B cell (primary cell): ENCODE results near the gene LMAN1L. TPM values are rescaled to one million over a fixed set of nuclear protein-coding genes. Genes with fewer than 3 reads are reported as not detected.

Experiments used
- ATAC-seq: fragments of 200-7000 bp; cut with Tn5 transposase; one replicate; pipeline ENCODE4 v1.10.0; 2021; ENCODE audit warnings: low read depth, mild to moderate bottlenecking, moderate number of reproducible peaks, moderate library complexity
- CTCF ChIA-PET: fragments of 350-600 bp; sonication (Branson Sonifier 250); formaldehyde crosslinking; loops from one replicate; lab custom pipeline; 2021; ENCODE audit warnings: antibody characterized with exemption, inconsistent platforms; lab: Charles Lee
- POLR2A ChIA-PET: fragments of 350-600 bp; sonication (Branson Sonifier 250); formaldehyde crosslinking; loops from one replicate; lab custom pipeline; 2021; ENCODE audit warnings: antibody characterized with exemption; lab: Charles Lee
- DNase-seq: peaks from one replicate; pipeline ENCODE4 v3.0.0; 2013
- H2AFZ ChIP-seq: 2 replicates; pipeline ENCODE4 v1.6.1; 2012; ENCODE audit warnings: mild to moderate bottlenecking, low read depth, low read length; ENCODE audit not compliant: insufficient read depth, poor library complexity, severe bottlenecking
- H3K27ac ChIP-seq, 2 donors: 1 replicate in 1 of 2; 2 replicates in 1 of 2; pipeline ENCODE4 v1.5.1; 2012 to 2013; ENCODE audit warnings: low read length in 2 of 2, mild to moderate bottlenecking in 2 of 2, moderate library complexity in 1 of 2
- H3K27me3 ChIP-seq, 4 experiments: fragments of 200-600 bp in 1 of 4; sonication (generic) in 1 of 4; replicated peaks in 1 of 4; 1 replicate in 2 of 4; 2 replicates in 2 of 4; pipeline versions ENCODE4 v1.6.1 to v1.7.0; 2013 to 2016; ENCODE audit warnings: low read length in 3 of 4, mild to moderate bottlenecking in 2 of 4, mixed read lengths in 1 of 4, moderate library complexity in 1 of 4; ENCODE audit not compliant: insufficient read depth in 4 of 4, control insufficient read depth in 3 of 4; ENCODE audit errors: control extremely low read depth in 1 of 4
- H3K36me3 ChIP-seq, 2 experiments: replicated peaks in 1 of 2; 1 replicate in 1 of 2; 2 replicates in 1 of 2; pipeline versions ENCODE4 v1.6.1 to v1.7.1; 2013; ENCODE audit warnings: low read length in 1 of 2; ENCODE audit not compliant: insufficient read depth in 2 of 2, control insufficient read depth in 1 of 2; ENCODE audit errors: control extremely low read depth in 1 of 2, extremely low read depth in 1 of 2
- H3K4me1 ChIP-seq, 2 donors: fragments of 200-600 bp in 1 of 2; sonication (generic) in 1 of 2; 1 replicate in 1 of 2; 2 replicates in 1 of 2; pipeline versions ENCODE4 v1.5.1 to v1.6.1; 2013 to 2017; ENCODE audit warnings: low read length in 2 of 2; ENCODE audit not compliant: control insufficient read depth in 2 of 2, insufficient read depth in 2 of 2
- H3K4me2 ChIP-seq: replicated peaks from 2 replicates; pipeline ENCODE3; 2012; ENCODE audit warnings: mild to moderate bottlenecking, low read depth, low read length; ENCODE audit not compliant: poor library complexity, severe bottlenecking
- H3K4me3 ChIP-seq, 5 experiments: fragments of 200-600 bp in 1 of 5; sonication (generic) in 1 of 5; 1 replicate in 3 of 5; 2 replicates in 2 of 5; pipeline versions ENCODE4 v1.5.1 to v1.7.0; 2011 to 2016; ENCODE audit warnings: low read length in 4 of 5, mild to moderate bottlenecking in 4 of 5, low read depth in 2 of 5, control low read depth in 1 of 5, moderate library complexity in 1 of 5; ENCODE audit not compliant: insufficient read depth in 1 of 5; ENCODE audit errors: control extremely low read depth in 1 of 5, extremely low read depth in 1 of 5
- H3K79me2 ChIP-seq: fragments of 200-600 bp; sonication (generic); one replicate; pipeline ENCODE4 v1.6.0; 2016; ENCODE audit warnings: low read length; ENCODE audit not compliant: control insufficient read depth, insufficient read depth
- H3K9ac ChIP-seq: fragments of 200-600 bp; sonication (generic); 2 replicates; pipeline ENCODE4 v1.6.1; 2017; ENCODE audit warnings: mild to moderate bottlenecking, low read length, moderate library complexity
- H3K9me3 ChIP-seq, 3 donors: one replicate each; pipeline versions ENCODE4 v1.6.1 to v1.7.1; 2013; ENCODE audit warnings: low read length in 2 of 3; ENCODE audit not compliant: control insufficient read depth in 2 of 3, insufficient read depth in 1 of 3; ENCODE audit errors: control extremely low read depth in 1 of 3
- H4K20me1 ChIP-seq: 2 replicates; pipeline ENCODE4 v1.6.0; 2012; ENCODE audit warnings: mild to moderate bottlenecking, low read length; ENCODE audit not compliant: insufficient read depth, control insufficient read depth, poor library complexity, severe bottlenecking
- H3K27ac Mint-ChIP-seq: one replicate; pipeline ENCODE4 v1.8.0; 2021; ENCODE audit warnings: mixed read lengths
- H3K27me3 Mint-ChIP-seq: one replicate; pipeline ENCODE4 v1.8.0; 2021; ENCODE audit warnings: mixed read lengths
- H3K4me1 Mint-ChIP-seq: one replicate; pipeline ENCODE4 v1.8.0; 2021; ENCODE audit warnings: mixed read lengths
- H3K4me3 Mint-ChIP-seq: one replicate; pipeline ENCODE4 v1.8.0; 2021; ENCODE audit warnings: mixed read lengths
- H3K9me3 Mint-ChIP-seq: one replicate; pipeline ENCODE4 v1.8.0; 2022; ENCODE audit warnings: mixed read lengths; ENCODE audit not compliant: insufficient read depth
- EZH2 ChIP-seq: IDR thresholded peaks from 2 replicates; pipeline ENCODE4 v1.6.1; 2012; ENCODE audit warnings: borderline replicate concordance, low read depth, mild to moderate bottlenecking, moderate library complexity, low read length; ENCODE audit not compliant: insufficient read depth, poor library complexity, severe bottlenecking
- WGBS: methylation state at CpG from one replicate; pipeline ENCODE4 v1.1.5; 2013; ENCODE audit warnings: missing lambda C conversion rate; ENCODE audit not compliant: insufficient coverage; 5-methylcytosine and 5-hydroxymethylcytosine counted together
- intact Hi-C: fragments of 100-400 bp; cut with micrococcal nuclease; formaldehyde crosslinking; loops from one replicate; pipeline ENCODE4 v1.10.0; 2022
- polyA plus RNA-seq: library from polyadenylated mRNA; depleted of rRNA; stranded (reverse); fragments of >200 nt; gene quantifications from 2 replicates; pipeline ENCODE4 v1.2.3, GENCODE V29; 2012
- total RNA-seq, 2 donors: library from RNA; stranded (reverse); fragments of 120-200 nt in 1 of 2; gene quantifications; 1 replicate in 1 of 2; 2 replicates in 1 of 2; pipeline versions ENCODE4 v1.2.3 to v1.2.4, GENCODE V29; 2013 to 2022
- TF ChIP-seq, protein P1 (sequence below): fragments of 200-600 bp; IDR thresholded peaks from one replicate; pipeline ENCODE4 v1.8.0; 2022; ENCODE audit warnings: antibody characterized with exemption, mild to moderate bottlenecking

Gene LMAN1L
- total and polyA plus RNA-seq, 2 donors (not counting 1 experiment from before 2014, with no cell fraction given) = 0.60 to 1.1 TPM

DNA sequence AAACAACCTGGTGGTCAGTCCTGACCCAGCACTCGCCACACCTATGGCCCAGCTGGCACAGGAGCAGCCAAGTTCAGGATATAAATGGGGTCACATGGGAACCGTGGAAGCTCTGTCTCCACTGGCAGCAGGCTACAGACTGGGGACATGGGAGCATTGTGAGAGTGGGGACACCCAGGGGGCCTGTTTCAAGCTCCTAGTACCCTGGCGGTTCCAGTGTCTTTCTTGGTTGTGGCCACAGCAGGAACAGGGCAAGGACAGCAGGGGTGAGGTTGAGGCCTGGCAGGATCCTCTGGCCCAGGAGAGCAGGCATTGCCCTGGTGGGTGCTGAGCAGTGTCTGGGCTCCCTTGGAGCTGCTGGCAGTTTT, 28.8 kb upstream of the LMAN1L start:
- Histone ChIP-seq H3K4me2 (peak overlapping the region; percentile 91), H3K4me1 (peaks cover 61 to 84% of the 10 kb centered on the region in 2 donors), H4K20me1 (peaks cover 20% of the 10 kb centered on the region), H2AFZ (no peak overlapping the region), H3K9ac (peak overlapping the region; percentile 84), H3K9me3 (peaks cover 0 to 6% (median 0%) of the 10 kb centered on the region in 3 donors), H3K4me3 (peak overlapping the region; percentile 42 to 99 (median 86)), H3K27ac (peak overlapping the region; percentile 90 to 93), H3K36me3 (peaks cover 0 to 10% of the 10 kb centered on the region in 2 experiments), H3K27me3 (no peaks in the 10 kb centered on the region), H3K79me2 (peaks cover 72% of the 10 kb centered on the region)
- DNase-seq (no peak), ATAC-seq (no peak)
- no peaks in the 10 kb centered on the region for H3K9me3 Mint-ChIP-seq
- no peaks in the 10 kb centered on the region for H3K27me3 Mint-ChIP-seq
- intact Hi-C loops = loop anchor here (10.0 kb wide), 1 partner anchor 349 kb away; the partner anchor contains the start of gene SEMA7A
- peak overlapping the region; percentile 96 for H3K27ac Mint-ChIP-seq
- WGBS = 0% methylated on average over 3 of the region's 3 CpGs
- H3K4me3 Mint-ChIP-seq = peak overlapping the region; percentile 93
- peaks cover 85% of the 10 kb centered on the region for H3K4me1 Mint-ChIP-seq
- TF ChIP-seq, protein P1, sequence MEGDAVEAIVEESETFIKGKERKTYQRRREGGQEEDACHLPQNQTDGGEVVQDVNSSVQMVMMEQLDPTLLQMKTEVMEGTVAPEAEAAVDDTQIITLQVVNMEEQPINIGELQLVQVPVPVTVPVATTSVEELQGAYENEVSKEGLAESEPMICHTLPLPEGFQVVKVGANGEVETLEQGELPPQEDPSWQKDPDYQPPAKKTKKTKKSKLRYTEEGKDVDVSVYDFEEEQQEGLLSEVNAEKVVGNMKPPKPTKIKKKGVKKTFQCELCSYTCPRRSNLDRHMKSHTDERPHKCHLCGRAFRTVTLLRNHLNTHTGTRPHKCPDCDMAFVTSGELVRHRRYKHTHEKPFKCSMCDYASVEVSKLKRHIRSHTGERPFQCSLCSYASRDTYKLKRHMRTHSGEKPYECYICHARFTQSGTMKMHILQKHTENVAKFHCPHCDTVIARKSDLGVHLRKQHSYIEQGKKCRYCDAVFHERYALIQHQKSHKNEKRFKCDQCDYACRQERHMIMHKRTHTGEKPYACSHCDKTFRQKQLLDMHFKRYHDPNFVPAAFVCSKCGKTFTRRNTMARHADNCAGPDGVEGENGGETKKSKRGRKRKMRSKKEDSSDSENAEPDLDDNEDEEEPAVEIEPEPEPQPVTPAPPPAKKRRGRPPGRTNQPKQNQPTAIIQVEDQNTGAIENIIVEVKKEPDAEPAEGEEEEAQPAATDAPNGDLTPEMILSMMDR = no peak
- no peak for TF ChIP-seq EZH2
- POLR2A ChIA-PET = interaction anchor here (2.9 to 15.2 kb wide), 3 partner anchors 9 to 12 kb away, joined by 16 to 572 read pairs (median 19); no protein-coding TSS in a partner anchor
- CTCF ChIA-PET = interaction anchor here (0.8 to 37.1 kb wide), 6 partner anchors 4 to 352 kb away, joined by 3 to 2548 read pairs (median 4); partner anchors contain the start of genes CSK and LMAN1L
